HG02571 (cell line): ENCODE measurements around the gene CYP1B1.
"Not testable (repeated sequence)": the region's sequence is repeated elsewhere in the genome, so short reads cannot be mapped to it uniquely, and the experiment has no call there.

Experiments used
- ATAC-seq: cut with Tn5 transposase; IDR thresholded peaks from one replicate; pipeline ENCODE4 v1.9.1; 2021; ENCODE audit warnings: mild to moderate bottlenecking, moderate library complexity; ENCODE audit not compliant: unreplicated experiment

Gene CYP1B1

DNA sequence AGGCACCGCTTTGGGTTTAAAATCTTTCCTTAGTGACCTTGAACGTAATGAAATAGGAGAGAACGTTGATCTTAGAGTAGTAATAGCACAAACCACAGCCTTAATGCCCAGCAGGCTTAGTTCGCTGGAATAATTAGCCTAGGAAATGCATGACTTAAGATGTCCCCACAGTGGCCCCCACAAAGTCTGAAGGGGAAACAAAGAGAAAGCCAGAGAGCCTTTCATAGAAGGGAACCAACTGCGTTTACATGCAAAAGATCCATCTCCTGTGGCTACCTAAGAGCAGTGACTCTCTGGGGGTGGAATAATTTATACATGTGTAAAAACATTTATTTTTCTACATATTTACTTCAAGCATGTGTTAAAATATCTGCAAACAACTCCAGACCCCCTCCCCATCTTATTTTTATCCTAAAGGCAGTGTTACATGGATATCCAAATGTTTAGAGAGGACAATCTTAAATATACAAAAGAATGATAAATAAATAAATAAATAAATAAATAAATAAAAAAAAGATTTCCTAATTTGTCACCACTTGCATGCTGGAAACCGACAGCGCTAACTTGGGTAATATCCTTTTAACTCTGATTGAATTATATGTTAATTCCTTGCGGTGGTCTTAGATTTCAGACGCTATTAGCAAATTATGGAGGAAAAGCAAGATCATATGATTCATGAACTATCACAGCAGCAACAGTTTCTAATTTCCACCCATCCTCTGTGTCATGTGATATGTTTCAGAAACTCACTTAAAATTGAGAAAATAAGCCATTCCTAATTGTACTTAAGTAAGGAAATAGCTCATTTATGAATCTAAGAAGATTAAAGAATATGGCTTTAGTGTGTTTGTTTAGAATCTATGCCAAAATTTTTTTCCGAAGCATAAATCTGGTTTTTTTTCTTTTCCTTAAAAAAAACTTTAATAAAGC, 23.4 kb upstream of the CYP1B1 start:
- ATAC-seq = no peak

DNA sequence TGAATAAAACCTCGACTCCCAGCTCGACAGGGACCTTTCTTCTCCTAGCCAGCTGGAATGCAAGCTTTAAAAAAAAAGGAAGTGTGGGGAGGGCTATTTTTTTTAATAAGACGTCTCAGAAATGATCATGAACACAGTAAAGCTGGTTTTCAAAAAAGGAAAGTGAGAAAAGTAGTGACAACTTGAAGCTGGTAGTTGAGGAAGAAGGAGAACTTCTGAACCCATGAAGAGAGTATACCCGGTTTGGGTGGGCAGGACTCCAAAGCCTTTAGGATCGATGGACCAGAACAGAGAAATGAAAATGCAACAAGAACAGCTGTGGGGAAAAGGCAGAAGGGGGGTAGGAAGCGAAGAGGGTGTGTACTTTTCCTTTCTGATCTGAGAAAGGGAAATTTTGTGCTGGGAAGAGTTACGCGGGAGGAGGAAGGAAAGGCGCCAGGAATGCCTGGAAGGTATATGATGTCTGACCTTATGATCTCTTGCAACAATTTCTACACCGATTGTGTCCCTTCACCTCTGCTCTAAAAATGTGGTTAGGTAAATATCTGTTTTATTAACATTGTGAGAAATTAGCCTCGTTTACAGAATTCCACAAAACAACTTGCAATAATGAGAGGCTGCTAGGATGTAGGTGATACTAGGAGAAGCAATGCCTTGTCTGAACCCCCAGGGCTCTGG, 22.6 kb upstream of the CYP1B1 start:
- no peak for ATAC-seq

DNA sequence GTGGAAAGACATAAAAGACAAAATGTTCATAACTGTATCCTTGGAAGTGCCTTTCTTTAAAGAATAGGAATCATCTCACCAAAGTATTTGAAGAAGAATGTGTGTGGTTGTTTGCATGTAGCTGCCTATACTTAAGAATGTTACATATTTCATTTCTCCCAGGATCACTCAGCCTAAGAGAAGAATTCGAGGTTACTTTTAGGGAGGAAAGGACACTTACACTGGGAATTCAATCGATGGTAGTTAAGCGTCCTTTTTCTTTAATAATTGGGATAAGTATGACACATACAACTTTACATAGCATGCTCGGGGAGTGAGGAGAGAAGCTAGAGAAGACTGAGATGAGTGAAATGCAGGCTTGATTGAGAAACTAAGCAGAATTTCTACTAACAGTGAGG, 22.0 kb upstream of the CYP1B1 start:
- no peak for ATAC-seq

DNA sequence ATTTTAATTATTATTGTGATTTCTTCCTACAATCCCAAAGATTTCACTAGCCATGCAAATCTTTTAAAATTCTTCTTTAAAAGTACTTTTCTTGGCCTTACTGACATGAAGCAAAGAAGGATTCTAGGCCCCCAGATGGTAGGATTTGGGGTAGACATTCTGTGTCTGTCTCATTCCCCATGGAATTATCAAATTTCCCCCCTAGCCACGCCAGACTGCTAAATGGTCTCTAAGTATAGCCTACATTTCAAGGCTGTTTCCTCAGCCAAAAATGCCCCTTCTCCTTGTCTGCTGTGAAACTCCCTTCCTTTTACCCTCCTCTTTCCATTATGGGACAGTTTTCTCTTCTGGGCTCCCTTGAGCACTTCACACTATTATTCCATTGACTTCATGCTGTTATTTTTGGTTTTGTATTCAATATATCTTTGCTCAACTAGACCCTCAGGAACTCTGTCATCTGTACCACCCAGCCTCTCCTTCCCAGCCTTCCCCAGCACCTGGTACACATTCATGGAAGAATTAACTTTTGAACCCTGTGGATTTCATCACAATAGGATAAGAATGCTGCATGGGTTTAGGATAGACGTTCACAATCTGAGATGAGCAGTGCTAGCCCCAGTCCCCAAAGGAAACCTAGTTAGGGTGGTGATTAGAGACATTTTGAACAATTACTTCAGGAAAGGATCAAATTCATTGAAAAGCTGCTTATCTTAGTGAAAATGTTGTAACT, 21.5 kb upstream of the CYP1B1 start:
- ATAC-seq = no peak

DNA sequence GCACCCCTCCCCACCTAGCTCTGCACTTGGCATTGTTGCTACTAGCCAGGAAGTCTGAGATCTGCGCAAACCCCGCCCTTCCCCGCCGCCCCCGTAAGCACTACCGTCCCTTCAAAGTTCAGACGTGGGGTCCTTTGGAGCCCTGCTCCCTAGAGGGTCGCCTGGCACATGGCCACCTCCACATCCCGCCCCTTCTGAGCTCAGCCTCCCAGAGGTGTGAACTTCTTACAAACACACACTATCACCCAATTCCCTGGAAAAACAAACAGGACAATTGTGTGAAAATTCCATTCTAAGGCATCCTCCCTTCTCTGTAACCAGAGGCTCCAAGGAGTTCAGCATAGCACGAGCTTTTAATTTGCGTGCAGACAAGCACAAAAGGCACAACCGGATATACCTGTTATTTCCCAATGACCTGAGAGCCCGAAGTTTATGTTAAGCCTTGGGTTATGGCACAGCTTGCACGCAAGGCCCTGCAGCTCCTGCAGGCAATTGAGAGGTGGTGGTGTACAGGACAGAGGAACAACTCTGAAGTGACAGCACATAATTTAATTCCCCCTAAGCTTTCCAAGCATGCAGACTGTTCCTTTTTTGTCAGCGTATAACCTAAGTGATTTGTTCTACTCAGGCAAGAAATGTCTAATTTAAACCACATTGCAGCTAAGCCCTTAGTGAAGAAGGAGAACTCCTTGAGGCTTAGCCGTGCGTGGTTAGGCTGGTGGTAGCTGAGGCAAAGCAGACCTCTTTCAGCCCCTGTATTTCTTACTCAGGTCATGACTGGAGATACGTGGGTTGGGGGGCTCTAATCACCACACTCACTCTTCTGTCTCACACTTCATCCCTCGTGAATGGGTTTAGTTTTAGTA, 20.3 kb upstream of the CYP1B1 start:
- no peak for ATAC-seq

DNA sequence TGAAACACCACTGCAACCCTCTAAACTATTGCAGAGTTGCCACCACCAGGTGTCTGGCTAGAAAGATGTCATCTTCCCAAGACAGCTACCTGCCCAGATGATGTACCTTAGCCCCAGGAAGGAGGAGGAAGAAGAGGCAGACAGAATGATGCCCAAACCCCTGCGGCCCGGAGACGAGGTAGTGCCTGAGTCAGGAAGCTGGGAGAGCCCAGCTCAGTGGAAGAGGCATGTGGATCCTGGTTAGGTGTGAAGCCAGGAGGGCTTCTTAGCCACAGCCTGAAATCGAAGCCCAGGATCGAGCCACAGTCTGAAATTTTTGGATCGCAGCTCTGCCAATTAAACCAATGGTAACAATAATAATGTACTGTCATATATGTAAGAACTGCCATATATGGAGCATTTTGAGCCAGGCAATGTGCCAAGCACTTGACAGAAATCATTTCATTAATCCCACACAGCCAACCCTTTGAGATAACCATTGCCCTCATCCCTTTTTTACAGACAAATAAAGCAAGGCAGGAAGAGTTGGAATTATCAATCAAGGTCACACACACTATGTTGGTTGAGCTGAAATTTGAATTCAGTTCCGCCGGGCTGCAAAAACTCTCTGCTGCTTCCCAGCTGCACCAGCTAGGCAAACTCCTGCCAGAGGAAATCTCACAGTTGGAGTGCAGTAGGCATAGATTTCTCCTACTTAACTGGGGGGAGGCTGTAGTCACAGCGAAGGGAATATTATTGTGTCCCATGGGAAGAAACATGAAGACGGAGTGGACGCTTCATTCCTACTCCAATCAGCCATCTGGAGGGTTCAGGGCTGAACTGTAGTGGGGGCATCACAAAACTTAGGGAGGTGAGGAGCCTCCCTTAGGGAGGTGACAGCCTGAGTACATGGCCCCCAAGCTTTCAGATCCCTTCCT, 19.4 kb upstream of the CYP1B1 start:
- ATAC-seq = no peak

DNA sequence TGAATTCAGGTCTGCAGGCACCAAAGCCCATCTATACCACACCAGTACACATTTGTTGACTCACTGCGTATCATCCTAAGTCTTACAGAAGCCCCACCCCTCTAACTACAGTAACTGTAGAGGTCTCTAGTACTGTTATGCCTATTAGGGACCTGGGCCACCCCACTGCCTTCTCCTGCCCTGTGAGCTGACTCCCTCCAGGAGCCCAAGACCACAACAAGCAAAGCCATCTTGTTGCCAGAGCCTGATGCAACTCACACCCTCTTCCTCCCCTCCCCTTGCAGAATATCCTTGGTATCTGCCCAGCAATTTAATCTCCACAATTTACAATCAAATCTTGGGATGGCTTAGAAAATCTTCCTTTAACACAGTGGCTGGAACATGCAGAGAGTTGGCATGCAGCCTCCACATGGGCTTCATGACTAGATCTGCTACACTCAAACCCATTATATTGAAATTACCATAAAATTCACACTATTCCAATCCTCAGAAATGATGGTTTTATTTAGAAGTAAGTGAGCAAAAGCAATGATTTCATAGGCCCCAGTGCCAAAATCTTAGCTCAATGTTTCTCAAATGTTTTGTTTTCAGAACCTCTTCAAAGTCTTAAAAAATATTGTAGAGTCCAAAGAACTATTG, 17.7 kb upstream of the CYP1B1 start:
- no peak for ATAC-seq

DNA sequence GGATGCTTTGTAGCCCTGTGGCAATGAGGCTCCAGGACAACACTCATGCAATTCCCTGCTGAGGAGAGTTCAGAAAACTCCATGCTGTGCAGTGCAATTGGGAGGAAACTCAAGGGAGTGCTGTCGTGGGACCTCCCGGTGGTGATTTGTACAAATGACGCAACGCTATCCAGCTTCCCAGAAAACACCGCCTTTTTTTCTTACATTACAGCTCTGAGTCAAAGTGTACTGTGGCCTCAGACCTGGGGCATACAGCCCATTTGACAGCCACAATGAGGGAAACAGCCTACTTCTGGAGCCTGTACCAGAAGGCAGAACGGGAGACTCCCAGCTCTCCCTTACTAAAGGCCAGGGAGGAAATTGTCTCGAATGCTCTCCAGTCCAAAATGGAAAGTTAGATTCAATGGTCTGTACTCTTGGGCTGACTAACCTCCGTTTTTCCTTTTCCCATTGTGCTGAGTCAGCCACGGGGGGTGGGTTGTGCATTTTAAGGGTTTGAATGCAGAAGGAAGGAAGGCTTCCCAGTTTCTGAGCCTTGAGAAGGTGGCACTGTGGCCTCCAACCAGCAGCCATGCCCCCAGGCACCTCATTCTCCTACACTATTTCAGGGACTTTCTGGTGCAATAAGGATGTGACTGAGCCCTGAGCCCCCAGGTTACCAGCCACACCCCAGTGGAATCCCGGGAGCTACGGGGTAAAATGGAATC, 16.4 kb upstream of the CYP1B1 start:
- ATAC-seq = no peak

DNA sequence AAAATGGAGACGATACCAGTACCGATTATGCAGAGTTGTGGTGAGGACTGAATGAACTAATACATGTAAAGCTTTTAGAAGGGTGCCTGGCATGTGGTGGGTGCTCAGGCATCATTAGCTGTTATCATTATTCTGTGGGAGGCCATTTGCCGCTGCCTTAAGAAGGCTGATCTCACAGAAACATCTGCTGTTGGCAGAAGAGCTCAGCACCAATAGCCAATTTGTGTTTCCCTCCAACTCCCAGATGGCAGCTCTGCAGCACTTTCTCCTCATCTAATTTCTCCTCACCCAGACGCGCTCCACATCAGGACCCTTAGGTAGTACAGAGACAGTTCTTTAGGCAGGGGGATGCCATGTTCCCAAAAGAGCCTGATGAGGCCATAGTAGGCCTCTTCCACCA, 15.8 kb upstream of the CYP1B1 start:
- no peak for ATAC-seq

DNA sequence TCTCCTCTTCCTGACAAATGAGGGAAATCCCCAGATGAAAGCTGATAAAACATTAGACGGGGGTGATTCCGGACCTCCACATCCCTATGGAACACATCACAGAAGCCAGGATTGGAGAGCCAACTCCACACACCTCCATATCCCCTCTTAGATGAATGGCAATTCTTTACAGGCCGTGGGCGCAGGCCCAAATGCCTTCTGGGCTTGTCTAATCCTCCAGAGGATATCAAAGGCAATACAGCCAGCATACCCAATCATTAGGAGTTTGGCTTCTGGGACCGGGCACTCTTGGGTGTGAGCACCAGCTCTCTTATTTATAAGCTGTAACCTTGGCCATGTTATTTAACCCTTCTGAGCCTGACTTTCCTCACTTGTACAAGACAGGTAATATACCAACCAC, 15.0 kb upstream of the CYP1B1 start:
- no peak for ATAC-seq

DNA sequence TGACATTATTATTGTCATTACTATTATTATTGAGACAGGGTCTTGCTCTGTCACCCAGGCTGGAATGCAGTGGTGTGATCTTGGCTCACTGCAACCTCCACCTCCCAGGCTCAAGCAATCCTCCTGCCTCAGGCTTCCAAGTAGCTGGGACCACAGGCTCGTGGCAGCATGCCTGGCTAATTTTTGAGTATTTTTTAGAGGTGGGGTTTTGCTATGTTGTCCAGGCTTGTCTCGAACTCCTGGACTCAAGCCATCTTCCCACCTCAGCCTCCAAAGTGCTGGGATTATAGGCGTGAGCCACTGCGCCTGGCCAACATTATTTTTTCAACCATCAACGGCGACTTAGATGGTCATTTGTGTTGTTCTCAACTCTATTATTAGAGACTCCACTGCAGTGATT, 14.3 kb upstream of the CYP1B1 start:
- not testable (repeated sequence) for ATAC-seq

DNA sequence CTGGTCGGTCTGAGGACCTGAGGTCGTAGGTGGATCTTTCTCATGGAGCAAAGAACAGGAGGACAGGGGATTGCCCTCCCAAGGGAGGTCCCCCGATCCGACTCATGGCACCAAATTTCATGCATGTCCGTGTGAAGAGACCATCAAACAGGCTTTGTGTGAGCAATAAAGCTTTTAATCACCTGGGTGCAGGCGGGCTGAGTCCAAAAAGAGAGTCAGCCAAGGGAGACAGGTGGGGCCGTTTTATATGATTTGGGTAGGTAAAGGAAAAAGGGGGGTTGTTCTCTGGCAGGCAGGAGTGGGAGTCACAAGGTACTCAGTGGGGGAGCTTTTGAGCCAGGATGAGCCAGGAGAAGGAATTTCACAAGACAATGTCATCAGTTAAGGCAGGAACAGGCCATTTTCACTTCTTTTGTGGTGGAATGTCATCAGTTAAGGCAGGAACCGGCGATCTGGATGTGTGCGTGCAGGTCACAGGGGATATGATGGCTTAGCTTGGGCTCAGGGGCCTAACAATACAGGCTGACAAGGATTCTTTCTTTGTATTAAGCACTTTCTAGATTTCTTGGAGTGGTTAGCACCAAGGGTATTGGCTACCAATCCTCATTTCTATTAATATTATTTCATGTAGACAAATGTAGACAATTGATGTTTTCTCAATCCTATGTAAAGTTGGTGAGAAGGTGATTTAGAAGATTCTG, 10.2 kb upstream of the CYP1B1 start:
- not testable (repeated sequence) for ATAC-seq

DNA sequence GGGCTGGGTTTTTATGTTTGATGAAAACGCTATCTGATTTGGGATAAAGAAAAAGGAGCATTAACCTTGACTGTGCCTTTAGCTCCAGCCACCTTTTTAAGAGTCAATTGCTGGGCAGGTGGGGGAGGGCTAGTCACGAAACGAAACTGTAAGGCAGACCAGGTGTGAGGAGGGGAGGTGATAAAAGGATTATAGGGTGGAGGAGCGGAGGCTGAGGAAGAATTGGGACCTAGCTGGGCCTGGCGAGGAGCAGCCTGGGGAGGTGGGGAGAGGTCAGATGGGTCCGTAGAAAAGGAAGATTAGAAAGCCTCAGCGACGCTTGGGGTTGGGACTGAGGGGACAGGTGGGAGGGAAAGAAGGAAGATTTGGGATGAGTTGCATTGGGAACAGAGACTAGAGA, 8.6 kb upstream of the CYP1B1 start:
- not testable (repeated sequence) for ATAC-seq

DNA sequence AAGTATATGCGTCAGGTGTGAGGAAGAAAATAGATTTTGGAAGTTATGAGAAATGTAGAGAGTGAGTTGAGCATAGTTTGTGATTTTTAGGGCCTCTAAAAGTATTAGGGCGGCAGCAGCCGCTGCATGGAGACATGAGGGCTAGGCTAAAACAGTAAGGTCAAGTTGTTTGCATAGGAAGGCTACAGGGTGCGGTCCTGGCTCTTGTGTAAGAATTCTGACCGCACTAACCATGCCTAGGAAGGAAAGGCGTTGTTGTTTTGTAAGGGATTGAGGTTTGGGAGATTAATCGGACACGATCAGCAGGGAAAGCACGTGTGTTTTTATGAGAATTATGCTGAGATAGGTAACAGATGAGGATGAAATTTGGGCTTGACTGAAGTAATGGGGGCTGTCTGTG, 6.8 kb upstream of the CYP1B1 start:
- not testable (repeated sequence) for ATAC-seq

DNA sequence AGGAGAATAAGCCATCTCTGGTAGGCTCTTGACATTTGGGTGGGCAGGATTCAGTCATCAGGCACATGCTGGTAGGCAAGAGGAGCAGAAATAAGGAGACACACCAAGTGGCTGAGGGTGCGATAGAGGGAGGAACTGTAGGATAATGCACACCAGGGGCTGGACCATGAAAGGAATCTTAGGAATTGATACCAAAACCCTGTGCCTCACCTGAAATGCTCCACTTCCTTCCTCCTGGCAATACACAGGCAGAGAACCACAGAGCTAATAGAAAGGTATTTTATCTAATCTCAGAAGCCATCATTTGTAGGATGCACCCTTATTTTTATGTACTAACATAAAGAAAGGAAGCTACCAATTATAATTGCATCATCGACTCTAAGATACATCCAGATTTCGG, 4.4 kb upstream of the CYP1B1 start:
- ATAC-seq = no peak

DNA sequence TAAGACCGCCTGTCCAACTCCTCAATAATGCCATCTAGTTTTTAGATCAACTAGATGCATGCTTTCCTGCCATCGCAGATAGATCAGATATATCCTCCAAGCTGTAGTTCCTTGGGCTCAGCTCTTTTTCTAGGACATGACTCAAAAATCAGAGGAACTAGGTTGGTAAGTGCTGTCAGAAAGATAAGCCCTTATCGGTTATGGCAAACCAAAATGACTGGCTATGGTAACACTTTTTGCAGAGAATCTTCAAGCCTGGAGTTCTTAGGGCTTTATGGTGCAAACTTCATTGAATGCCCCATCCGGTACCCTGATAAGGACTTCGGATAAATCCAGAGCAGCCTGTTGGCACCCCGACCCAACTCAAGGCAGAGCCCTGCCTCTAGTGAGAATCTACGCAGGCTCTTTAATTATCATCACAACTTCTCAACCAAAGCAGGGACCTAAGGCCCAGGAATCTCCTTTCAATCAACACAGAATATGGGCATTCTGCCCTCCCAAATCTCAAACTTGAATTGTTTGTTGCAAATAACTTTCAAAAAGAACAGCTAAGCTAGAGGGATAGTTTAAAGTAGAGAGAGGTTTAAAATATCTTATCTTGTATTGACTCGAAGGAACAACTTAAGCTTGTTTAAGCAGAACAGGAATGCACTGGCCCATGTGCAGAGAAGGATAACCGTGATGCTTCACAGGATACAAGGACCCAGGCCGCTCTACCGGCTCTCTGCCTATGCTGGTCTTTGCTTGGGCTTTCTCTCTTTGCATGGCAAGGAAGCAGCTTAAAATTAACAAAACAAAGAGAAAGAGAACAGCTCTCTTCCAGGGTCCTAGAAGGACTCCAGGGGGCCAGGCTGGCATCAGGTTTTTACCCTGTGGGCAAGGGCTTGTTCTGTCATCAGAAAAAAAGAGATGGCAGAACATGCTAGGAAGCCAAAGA, 3.4 kb upstream of the CYP1B1 start:
- no peak for ATAC-seq

DNA sequence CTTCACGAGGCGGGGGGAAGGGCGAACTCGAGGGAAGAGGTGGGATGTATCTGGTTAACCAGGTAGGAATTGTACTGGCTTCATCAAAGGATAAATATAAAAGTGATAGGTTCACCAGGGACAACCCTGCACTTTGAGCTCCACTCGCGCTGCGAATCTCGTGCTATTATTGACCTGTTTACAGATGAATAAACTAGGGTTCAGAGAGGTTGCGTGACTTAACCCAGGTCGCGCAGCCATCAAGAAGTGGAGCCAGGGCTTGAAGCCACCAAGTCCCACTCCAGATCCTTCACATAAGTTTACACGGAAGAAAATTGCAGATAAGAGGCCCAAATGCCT, 1.4 kb upstream of the CYP1B1 start:
- no peak for ATAC-seq
